ENCODE measurements around the gene HTR3D.

Gene HTR3D

GRCh38 chr3:184073621-184074020, 42.1 kb downstream of the HTR3D start:
- DNase-seq: no peak

GRCh38 chr3:184075901-184076300, 44.4 kb downstream of the HTR3D start:
- no peak for DNase-seq

DNA sequence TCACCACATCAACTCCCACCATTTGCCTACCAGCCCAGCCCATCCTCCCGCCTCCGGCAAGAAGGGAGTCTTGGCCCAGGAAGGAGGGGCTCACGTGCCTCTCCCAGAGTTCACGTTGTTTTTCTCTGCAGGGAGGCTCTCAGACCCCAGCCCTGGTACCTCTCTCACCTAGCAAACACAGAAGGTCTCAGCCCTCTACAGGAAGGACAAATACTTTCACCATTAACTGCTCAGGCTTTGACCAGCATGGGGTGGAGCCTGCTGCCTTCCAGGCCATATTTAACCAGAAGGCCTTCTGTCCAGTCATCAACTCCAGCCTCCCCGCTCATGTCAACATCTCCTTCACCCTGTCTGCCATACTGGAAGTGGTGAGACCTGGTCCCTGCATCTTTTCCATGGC, 46.3 kb downstream of the HTR3D start:
- DNase-seq: no peak

GRCh38 chr3:184078851-184079250, 47.3 kb downstream of the HTR3D start:
- DNase-seq: no peak

- DNase-seq: no peak
Observed at GRCh38 chr3:184081116-184081830, 49.7 kb downstream of the HTR3D start.

- DNase-seq: no peak
Observed at GRCh38 chr3:184082034-184082433, 50.5 kb downstream of the HTR3D start.

DNA sequence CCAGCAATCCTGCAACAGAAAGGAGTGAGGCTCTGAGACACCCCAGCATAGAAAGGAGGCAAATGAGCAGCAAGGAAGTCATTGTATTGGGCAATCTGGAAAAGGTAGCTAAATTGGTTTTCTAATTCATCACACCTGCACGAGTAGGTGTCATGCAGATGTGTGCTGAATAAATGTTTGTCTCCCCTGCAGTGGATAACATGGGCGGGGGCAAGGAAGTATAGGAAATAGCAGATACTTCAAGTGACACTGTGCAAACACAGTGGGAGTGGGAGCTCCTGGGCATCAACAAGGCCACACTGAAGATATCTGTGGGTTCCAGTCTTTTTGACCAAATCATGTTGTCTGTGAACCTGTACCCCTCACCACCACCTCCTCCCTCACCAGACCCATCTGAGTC, 50.9 kb downstream of the HTR3D start:
- no peak for DNase-seq

DNA sequence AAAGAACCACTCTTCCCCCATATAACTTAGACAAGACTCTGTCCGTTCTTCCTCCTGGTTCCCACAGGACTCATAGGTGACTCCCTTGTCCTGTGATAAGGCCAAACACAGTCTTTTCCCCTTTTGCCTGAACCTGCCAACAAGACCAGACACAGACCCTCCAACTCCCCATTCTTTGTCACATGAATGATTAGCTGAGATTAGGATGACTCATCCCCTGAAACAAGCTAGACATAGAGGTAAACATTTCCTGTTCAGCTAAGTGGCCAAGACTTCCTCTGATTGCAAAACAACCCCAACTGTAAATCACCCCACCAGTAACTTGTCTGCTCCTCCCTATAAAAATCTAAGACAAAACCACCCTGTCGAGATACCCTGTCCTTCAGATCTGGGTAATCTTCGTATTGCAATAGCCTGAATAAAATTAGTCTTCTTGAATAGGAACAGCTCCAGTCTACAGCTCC, 53.9 kb downstream of the HTR3D start:
- no peak for DNase-seq

All from stimulated activated CD4-positive, alpha-beta T cell treated with anti-CD3 and anti-CD28 coated beads, Interleukin-2, amount 100 ng/mL, for 24 hours (primary cell).